ENCODE results near the gene FNDC3B. TPM values are rescaled to one million over a fixed set of nuclear protein-coding genes. Genes with fewer than 3 reads are reported as not detected.

Gene FNDC3B
- total RNA-seq, 2 donors from 2014 or later = 57.6 to 69.3 TPM

DNA sequence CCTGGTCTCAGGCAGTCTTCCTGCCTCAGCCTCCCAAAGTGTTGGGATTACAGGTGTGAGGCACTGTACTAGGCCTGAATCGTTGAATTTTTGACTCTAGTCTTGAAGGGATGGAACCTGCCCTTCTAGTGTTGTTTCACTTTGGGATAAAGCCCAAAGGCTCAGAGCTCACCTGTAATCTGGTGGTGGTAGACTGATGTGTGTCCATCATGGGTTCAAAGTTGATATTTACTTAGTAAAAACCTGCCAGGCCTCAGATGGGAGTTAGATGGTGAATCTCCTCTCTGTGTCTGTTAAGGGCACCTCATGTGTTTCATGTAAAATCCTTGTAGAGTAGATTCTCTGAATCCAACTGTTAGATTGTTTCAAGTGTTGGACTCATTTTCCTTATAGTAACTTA lies 41.1 kb downstream of the FNDC3B start:
- H3K36me3 ChIP-seq = no peaks in the 10 kb centered on the region
- H3K4me1 ChIP-seq = peaks cover 0 to 38% of the 10 kb centered on the region in 2 donors
- TF ChIP-seq, protein P1, sequence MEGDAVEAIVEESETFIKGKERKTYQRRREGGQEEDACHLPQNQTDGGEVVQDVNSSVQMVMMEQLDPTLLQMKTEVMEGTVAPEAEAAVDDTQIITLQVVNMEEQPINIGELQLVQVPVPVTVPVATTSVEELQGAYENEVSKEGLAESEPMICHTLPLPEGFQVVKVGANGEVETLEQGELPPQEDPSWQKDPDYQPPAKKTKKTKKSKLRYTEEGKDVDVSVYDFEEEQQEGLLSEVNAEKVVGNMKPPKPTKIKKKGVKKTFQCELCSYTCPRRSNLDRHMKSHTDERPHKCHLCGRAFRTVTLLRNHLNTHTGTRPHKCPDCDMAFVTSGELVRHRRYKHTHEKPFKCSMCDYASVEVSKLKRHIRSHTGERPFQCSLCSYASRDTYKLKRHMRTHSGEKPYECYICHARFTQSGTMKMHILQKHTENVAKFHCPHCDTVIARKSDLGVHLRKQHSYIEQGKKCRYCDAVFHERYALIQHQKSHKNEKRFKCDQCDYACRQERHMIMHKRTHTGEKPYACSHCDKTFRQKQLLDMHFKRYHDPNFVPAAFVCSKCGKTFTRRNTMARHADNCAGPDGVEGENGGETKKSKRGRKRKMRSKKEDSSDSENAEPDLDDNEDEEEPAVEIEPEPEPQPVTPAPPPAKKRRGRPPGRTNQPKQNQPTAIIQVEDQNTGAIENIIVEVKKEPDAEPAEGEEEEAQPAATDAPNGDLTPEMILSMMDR (IDR thresholded peaks at IDR 0.05) = no peak
- H3K27ac ChIP-seq = peak overlapping the region in 1 of 2 donors; percentile 9
- no peaks in the 10 kb centered on the region for H3K27me3 ChIP-seq
- H3K9me3 ChIP-seq = no peaks in the 10 kb centered on the region
- no peak for DNase-seq (ENCODE audit: low spot score)
- no peak overlapping the region for H3K4me3 ChIP-seq

DNA sequence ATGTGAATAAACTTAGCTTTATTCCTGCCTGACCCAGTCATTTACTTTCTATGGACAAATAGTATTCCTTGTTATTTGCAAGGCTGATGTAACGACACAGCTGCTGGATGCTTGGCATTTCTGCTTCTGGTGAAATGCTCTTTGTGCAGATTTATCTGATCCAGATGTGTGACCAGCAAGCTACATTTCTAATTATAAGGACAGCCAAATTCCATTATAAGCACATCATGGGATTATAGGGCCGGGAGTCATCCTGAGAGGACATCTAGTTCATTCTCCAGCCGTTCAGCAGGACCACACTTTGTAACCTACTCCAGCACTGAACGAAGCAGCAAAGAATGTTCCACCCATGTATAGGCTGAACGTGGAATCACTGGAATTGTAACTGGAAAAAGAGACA lies 42.9 kb downstream of the FNDC3B start:
- Histone ChIP-seq H3K4me3 (no peak overlapping the region), H3K9me3 (no peaks in the 10 kb centered on the region), H3K27ac (peak overlapping the region; percentile 58 to 85), H3K27me3 (no peaks in the 10 kb centered on the region), H3K36me3 (no peaks in the 10 kb centered on the region), H3K4me1 (peaks cover 0 to 48% of the 10 kb centered on the region in 2 donors)
- peak; percentile 68 for DNase-seq (ENCODE audit: low spot score)
- TF ChIP-seq, protein P1 (IDR thresholded peaks at IDR 0.05) = no peak

DNA sequence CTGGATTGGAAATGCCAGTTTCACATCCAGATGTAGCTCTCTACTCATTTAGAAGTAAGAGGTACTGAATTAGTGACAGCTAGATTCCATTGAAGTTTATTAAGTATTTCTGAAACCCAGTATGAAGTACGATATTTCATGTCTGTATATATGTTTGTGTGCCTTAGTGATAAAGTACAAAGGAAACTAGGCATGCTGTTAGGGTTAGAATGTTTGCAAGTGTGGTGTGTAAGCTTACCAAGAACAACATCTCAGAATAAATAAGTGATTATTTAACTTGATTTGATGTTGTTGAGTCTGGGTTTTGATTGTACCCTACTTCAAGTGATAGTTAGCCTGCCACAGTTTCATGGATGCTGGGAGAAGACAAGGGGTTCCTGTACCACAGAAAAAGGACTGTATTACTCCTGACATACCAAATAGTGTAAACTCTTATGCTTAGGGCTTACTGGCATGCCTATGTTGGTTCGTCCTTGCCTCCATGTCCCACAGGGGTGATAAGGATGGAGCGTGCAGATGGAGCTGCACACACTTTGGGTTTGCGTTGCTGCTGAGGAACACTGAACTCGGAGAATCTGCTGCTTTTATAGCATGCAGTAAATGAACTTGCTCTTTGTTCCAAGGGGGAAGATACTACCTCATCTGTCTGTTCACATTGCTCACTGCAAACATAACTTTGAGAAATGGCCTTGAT lies 43.6 kb downstream of the FNDC3B start:
- H3K4me3 ChIP-seq = no peak overlapping the region
- H3K27ac ChIP-seq = peak overlapping the region; percentile 58 to 85
- H3K36me3 ChIP-seq = no peaks in the 10 kb centered on the region
- TF ChIP-seq, protein P1 (IDR thresholded peaks at IDR 0.05) = no peak
- H3K27me3 ChIP-seq = no peaks in the 10 kb centered on the region
- peaks cover 0 to 54% of the 10 kb centered on the region in 2 donors for H3K4me1 ChIP-seq
- no peak for DNase-seq (ENCODE audit: low spot score)
- H3K9me3 ChIP-seq = no peaks in the 10 kb centered on the region

DNA sequence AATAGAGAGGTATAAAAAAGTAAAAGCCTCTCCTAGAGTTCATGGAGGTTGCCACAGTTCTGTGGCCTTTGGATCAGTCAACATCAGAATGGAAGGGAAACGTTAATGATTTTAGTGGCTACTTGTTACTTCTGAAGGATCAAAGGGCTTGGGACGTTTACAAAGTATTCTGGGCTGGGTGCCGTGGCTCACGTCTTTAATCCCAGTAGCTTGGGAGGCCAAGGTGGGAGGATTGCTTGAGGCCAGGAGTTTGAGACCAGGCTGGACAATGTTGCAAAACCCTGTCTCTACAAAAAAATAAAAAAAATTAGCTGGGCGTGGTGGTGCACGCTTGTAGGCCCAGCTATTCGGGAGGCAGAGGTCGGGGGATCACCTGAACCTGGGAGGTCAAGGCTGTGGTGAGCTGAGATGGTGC lies 44.6 kb downstream of the FNDC3B start:
- Histone ChIP-seq H3K27ac (peak overlapping the region in 1 of 2 donors; percentile 85), H3K4me3 (no peak overlapping the region), H3K27me3 (no peaks in the 10 kb centered on the region), H3K9me3 (no peaks in the 10 kb centered on the region), H3K36me3 (no peaks in the 10 kb centered on the region), H3K4me1 (peaks cover 0 to 47% of the 10 kb centered on the region in 2 donors)
- TF ChIP-seq, protein P1 (IDR thresholded peaks at IDR 0.05) = no peak
- DNase-seq (ENCODE audit: low spot score) = no peak

DNA sequence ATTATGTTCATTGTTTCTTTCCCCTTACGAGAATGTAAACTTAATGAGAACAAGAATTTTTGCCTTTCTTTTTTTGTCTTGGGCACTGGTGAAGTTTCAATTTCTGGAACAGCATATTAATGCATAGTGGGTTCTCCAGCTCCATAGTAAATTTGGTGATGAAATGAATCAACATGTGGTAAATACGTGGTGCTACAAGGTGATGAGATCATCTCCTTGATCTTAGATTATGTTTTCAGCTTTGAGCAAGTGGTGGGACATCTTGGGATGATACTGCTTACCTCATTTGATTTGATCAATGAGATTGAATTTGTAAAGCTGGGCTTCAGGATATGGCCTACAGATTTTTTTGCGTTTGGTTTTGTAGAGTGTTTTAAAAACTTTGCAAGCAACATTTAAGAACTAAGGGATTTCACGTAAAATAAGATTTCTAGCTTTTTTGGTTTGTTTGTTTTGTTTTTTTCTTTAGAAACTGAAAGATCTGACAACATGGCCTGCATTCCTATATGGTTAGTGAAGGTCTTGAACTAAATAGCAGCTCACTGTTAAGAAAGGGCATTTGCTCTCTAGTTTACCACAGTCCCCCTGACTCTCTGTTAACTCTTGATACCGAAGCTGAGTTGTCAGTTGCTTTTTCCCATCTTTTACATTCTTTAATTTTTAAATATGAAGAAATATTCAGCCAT lies 45.6 kb downstream of the FNDC3B start:
- TF ChIP-seq, protein P1 (IDR thresholded peaks at IDR 0.05) = no peak

More for the DNA sequence above, 45.6 kb downstream of the FNDC3B start:
- Histone ChIP-seq H3K9me3 (no peaks in the 10 kb centered on the region), H3K4me1 (peaks cover 0 to 54% of the 10 kb centered on the region in 2 donors), H3K4me3 (no peak overlapping the region), H3K27ac (no peak overlapping the region), H3K36me3 (no peaks in the 10 kb centered on the region), H3K27me3 (no peaks in the 10 kb centered on the region)
- no peak for DNase-seq (ENCODE audit: low spot score)

Measured in right atrium auricular region (tissue), 2 donors.